Liver (tissue), 9 donors: Measurements from ENCODE around the gene FIGLA. TPM values are rescaled to one million over a fixed set of nuclear protein-coding genes. Genes with fewer than 3 reads are reported as not detected.

ENCODE experiments used
- DNase-seq: peaks from one replicate; pipeline ENCODE4 v3.0.0-alpha.2; 2017; ENCODE audit warnings: low spot score
- H3K27ac ChIP-seq, 2 donors: one replicate each; pipeline ENCODE4 v1.7.0; 2013; ENCODE audit warnings: inconsistent platforms in 2 of 2, low read length in 2 of 2, control low read depth in 1 of 2, low read depth in 1 of 2, mild to moderate bottlenecking in 1 of 2
- H3K27me3 ChIP-seq, 4 donors: one replicate each; pipeline versions ENCODE4 v1.6.1 to v1.7.0; 2013; ENCODE audit warnings: low read length in 3 of 4, inconsistent platforms in 1 of 4, mild to moderate bottlenecking in 1 of 4, moderate library complexity in 1 of 4; ENCODE audit not compliant: control insufficient read depth in 4 of 4, insufficient read depth in 4 of 4
- H3K36me3 ChIP-seq, 4 donors: one replicate each; pipeline versions ENCODE4 v1.6.1 to v1.7.0; 2013; ENCODE audit warnings: low read length in 3 of 4, mild to moderate bottlenecking in 3 of 4, low read depth in 1 of 4, moderate library complexity in 1 of 4; ENCODE audit not compliant: control insufficient read depth in 4 of 4, insufficient read depth in 3 of 4
- H3K4me1 ChIP-seq, 4 donors: one replicate each; pipeline versions ENCODE4 v1.6.1 to v1.7.0; 2013; ENCODE audit warnings: low read length in 3 of 4, mild to moderate bottlenecking in 3 of 4, moderate library complexity in 1 of 4; ENCODE audit not compliant: control insufficient read depth in 4 of 4, insufficient read depth in 4 of 4
- H3K4me3 ChIP-seq, 3 donors: one replicate each; pipeline versions ENCODE4 v1.6.1 to v1.7.0; 2013; ENCODE audit warnings: low read length in 3 of 3, control low read depth in 1 of 3, low read depth in 1 of 3, mild to moderate bottlenecking in 1 of 3
- H3K9ac ChIP-seq, 2 donors: one replicate each; pipeline ENCODE4 v1.7.0; 2013; ENCODE audit warnings: low read length in 2 of 2, mild to moderate bottlenecking in 2 of 2, moderate library complexity in 2 of 2, control low read depth in 1 of 2, low read depth in 1 of 2
- H3K9me3 ChIP-seq, 4 donors: one replicate each; pipeline versions ENCODE4 v1.6.1 to v1.7.0; 2013; ENCODE audit warnings: low read length in 3 of 4; ENCODE audit not compliant: control insufficient read depth in 4 of 4
- CTCF ChIP-seq: fragments of 150-350 bp; IDR thresholded peaks from 2 replicates; pipeline ENCODE4 v1.5.1; 2017; ENCODE audit warnings: improper control_type of control experiment, low read depth, low read length; ENCODE audit not compliant: missing input control
- EGR1 ChIP-seq, 2 donors: IDR thresholded peaks; 2 replicates each; pipeline ENCODE4 v1.6.1; 2016 to 2018; ENCODE audit warnings: antibody characterized with exemption in 2 of 2, low read depth in 2 of 2
- FOXA1 ChIP-seq: IDR thresholded peaks from 2 replicates; pipeline ENCODE4 v1.6.1; 2016; ENCODE audit warnings: antibody characterized with exemption
- GABPA ChIP-seq, 2 donors: IDR thresholded peaks in 1 of 2; conservative IDR thresholded peaks in 1 of 2; 2 replicates each; pipeline ENCODE4 v1.6.1; 2016; ENCODE audit warnings: antibody characterized with exemption in 2 of 2, mild to moderate bottlenecking in 1 of 2, moderate library complexity in 1 of 2
- HNF4A ChIP-seq, 2 donors: conservative IDR thresholded peaks; 2 replicates each; pipeline ENCODE4 v1.6.1; 2016; ENCODE audit warnings: antibody characterized with exemption in 2 of 2, mild to moderate bottlenecking in 2 of 2
- HNF4G ChIP-seq: IDR thresholded peaks from 2 replicates; pipeline ENCODE4 v1.6.1; 2016; ENCODE audit warnings: antibody characterized with exemption
- JUND ChIP-seq, 2 donors: IDR thresholded peaks; 2 replicates each; pipeline ENCODE4 v1.6.1; 2016; ENCODE audit warnings: antibody characterized with exemption in 2 of 2
- NR2F2 ChIP-seq: IDR thresholded peaks from 2 replicates; pipeline ENCODE4 v1.6.1; 2016; ENCODE audit warnings: antibody characterized with exemption
- RAD21 ChIP-seq, 2 donors: IDR thresholded peaks; 2 replicates each; pipeline ENCODE4 v1.6.1; 2016; ENCODE audit warnings: antibody characterized with exemption in 2 of 2, mild to moderate bottlenecking in 2 of 2
- REST ChIP-seq: IDR thresholded peaks from 2 replicates; pipeline ENCODE4 v1.6.1; 2016; ENCODE audit warnings: antibody characterized with exemption, mild to moderate bottlenecking
- RXRA ChIP-seq, 2 donors: IDR thresholded peaks; 2 replicates each; pipeline ENCODE4 v1.6.1; 2017 to 2018; ENCODE audit warnings: antibody characterized with exemption in 2 of 2, mild to moderate bottlenecking in 1 of 2
- SP1 ChIP-seq: IDR thresholded peaks from 2 replicates; pipeline ENCODE4 v1.6.1; 2018; ENCODE audit warnings: antibody characterized with exemption, mild to moderate bottlenecking
- TAF1 ChIP-seq: conservative IDR thresholded peaks from 2 replicates; pipeline ENCODE4 v1.6.1; 2016; ENCODE audit warnings: antibody characterized with exemption, mild to moderate bottlenecking
- YY1 ChIP-seq: IDR thresholded peaks from 2 replicates; pipeline ENCODE4 v1.6.1; 2016; ENCODE audit warnings: antibody characterized with exemption, mild to moderate bottlenecking
- WGBS: extraction: QIAGEN DNeasy Blood & Tissue Kit; methylation state at CpG from one replicate; pipeline ENCODE4 v1.1.7; 2013; 5-methylcytosine and 5-hydroxymethylcytosine counted together
- polyA plus RNA-seq, 2 donors: library from polyadenylated mRNA; stranded (reverse) in 1 of 2; unstranded in 1 of 2; fragments of 200-250 nt in 1 of 2; fragments of >200 nt in 1 of 2; fragmentation: Nextera tagmentation in 1 of 2; extraction: Ambion mirVana in 1 of 2; gene quantifications; one replicate each; pipeline versions ENCODE4 v1.2.1 to v1.2.3, GENCODE V29; 2013 to 2015
- total RNA-seq, 2 donors: library from RNA; depleted of rRNA; stranded (reverse); fragments of >200 nt; gene quantifications; one replicate each; pipeline ENCODE4 v1.2.3, GENCODE V29; 2014
- TF ChIP-seq, protein P1 (sequence below): IDR thresholded peaks from 2 replicates; pipeline ENCODE4 v1.6.1; 2016; ENCODE audit warnings: antibody characterized with exemption
- TF ChIP-seq, protein P2 (sequence below): IDR thresholded peaks from 2 replicates; pipeline ENCODE4 v1.6.1; 2016; ENCODE audit warnings: antibody characterized with exemption
- TF ChIP-seq, protein P3 (sequence below): IDR thresholded peaks from 2 replicates; pipeline ENCODE4 v1.6.1; 2016; ENCODE audit warnings: antibody characterized with exemption
- donor health status: healthy.
- donor health status: healthy.
- donor health status: healthy.
- donor health status: healthy.
- donor health status: healthy.

FIGLA gene
- total and polyA plus RNA-seq, 4 donors, result not detected

DNA sequence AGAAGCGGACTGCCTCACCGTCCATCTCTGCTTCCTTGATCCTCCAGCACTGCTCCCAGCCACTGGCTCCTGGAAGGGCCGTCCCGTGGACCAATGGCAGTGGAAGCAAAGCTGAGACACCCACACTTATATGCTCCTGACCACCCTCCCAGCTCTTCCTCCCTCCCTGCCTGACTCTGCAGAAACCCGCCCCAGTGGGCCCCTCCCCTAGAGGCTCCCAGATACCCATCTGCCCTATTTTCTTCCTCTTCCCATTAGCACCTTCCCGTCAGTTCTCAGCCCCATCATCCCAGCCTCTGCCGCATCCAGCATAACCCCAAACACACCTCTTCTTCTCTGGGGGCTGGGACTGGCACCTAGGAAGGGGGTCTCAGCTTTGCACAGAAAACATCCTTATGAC is 30.1 kb upstream of the FIGLA start, which contains the start of gene CLEC4F (continued):
- no peak for TF ChIP-seq TAF1
- no peak for TF ChIP-seq FOXA1
- TF ChIP-seq RXRA (IDR thresholded peaks at IDR 0.05), result no peak
- TF ChIP-seq, protein P1, sequence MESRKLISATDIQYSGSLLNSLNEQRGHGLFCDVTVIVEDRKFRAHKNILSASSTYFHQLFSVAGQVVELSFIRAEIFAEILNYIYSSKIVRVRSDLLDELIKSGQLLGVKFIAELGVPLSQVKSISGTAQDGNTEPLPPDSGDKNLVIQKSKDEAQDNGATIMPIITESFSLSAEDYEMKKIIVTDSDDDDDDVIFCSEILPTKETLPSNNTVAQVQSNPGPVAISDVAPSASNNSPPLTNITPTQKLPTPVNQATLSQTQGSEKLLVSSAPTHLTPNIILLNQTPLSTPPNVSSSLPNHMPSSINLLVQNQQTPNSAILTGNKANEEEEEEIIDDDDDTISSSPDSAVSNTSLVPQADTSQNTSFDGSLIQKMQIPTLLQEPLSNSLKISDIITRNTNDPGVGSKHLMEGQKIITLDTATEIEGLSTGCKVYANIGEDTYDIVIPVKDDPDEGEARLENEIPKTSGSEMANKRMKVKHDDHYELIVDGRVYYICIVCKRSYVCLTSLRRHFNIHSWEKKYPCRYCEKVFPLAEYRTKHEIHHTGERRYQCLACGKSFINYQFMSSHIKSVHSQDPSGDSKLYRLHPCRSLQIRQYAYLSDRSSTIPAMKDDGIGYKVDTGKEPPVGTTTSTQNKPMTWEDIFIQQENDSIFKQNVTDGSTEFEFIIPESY, result no peak
- TF ChIP-seq RAD21 (IDR thresholded peaks at IDR 0.05), result no peak

- TF ChIP-seq, protein P2, sequence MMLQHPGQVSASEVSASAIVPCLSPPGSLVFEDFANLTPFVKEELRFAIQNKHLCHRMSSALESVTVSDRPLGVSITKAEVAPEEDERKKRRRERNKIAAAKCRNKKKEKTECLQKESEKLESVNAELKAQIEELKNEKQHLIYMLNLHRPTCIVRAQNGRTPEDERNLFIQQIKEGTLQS, result no peak
- TF ChIP-seq SP1 (no peak), REST (no peak), TAF1 (no peak), CTCF (no peak), EGR1 (IDR thresholded peaks at IDR 0.05; ENCODE audit: low read depth in 2 of 2) (no peak), RXRA (IDR thresholded peaks at IDR 0.05) (no peak), HNF4G (no peak), JUND (IDR thresholded peaks at IDR 0.05) (no peak), HNF4A (conservative IDR thresholded peaks at IDR 0.05) (no peak), YY1 (no peak), FOXA1 (no peak), NR2F2 (no peak), RAD21 (IDR thresholded peaks at IDR 0.05) (no peak), GABPA (IDR thresholded peaks at IDR 0.05 in 1 of 2, conservative IDR thresholded peaks at IDR 0.05 in 1 of 2) (no peak)
- TF ChIP-seq, protein P1, result no peak
- TF ChIP-seq, protein P3, sequence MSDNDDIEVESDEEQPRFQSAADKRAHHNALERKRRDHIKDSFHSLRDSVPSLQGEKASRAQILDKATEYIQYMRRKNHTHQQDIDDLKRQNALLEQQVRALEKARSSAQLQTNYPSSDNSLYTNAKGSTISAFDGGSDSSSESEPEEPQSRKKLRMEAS, result no peak
- H3K27ac ChIP-seq, result no peak overlapping the region
- H3K27me3 ChIP-seq, result no peaks in the 10 kb centered on the region
- WGBS, result 85% methylated on average over 3 of the region's 3 CpGs
- H3K4me1 ChIP-seq, result no peaks in the 10 kb centered on the region
- no peaks in the 10 kb centered on the region for H3K9me3 ChIP-seq
- H3K36me3 ChIP-seq, result no peaks in the 10 kb centered on the region
- no peak for DNase-seq
- H3K9ac ChIP-seq, result no peak overlapping the region
- H3K4me3 ChIP-seq, result no peak overlapping the region
Measured at GRCh38 chr2:70817284-70817954, 27.0 kb upstream of the FIGLA start.
